PFSK-1 (cell line): ENCODE results near the gene PITPNM1.

ENCODE experiments used
- FOXP2 ChIP-seq: optimal IDR thresholded peaks from 2 replicates; pipeline ENCODE3; 2011; ENCODE audit warnings: borderline replicate concordance, control low read depth, inconsistent platforms; ENCODE audit not compliant: insufficient read depth; ENCODE audit errors: extremely low read length, extremely low read depth
- POLR2AphosphoS5 ChIP-seq: IDR thresholded peaks from 2 replicates; pipeline ENCODE4 v1.6.1; 2012; ENCODE audit warnings: low read depth, mild to moderate bottlenecking, control low read depth, low read length, moderate library complexity
- REST ChIP-seq, 2 experiments: IDR thresholded peaks; 2 replicates each; pipeline versions ENCODE4 v1.6.1 to v1.8.0; 2011 to 2012; ENCODE audit warnings: low read depth in 2 of 2, low read length in 2 of 2, control low read depth in 1 of 2, inconsistent platforms in 1 of 2, mild to moderate bottlenecking in 1 of 2, moderate library complexity in 1 of 2; ENCODE audit not compliant: insufficient read depth in 1 of 2
- SIN3A ChIP-seq: IDR thresholded peaks from 2 replicates; pipeline ENCODE4 v1.6.1; 2012; ENCODE audit warnings: mild to moderate bottlenecking, low read length, moderate library complexity, borderline replicate concordance; ENCODE audit not compliant: insufficient read depth
- TAF1 ChIP-seq: IDR thresholded peaks from 2 replicates; pipeline ENCODE4 v1.6.1; 2012; ENCODE audit warnings: low read length, control low read depth, borderline replicate concordance; ENCODE audit not compliant: insufficient read depth

The PITPNM1 gene

GRCh38 chr11:67539550-67539949 is 34.4 kb upstream of the PITPNM1 start:
- no peak for TF ChIP-seq REST (IDR thresholded peaks at IDR 0.05; ENCODE audit: insufficient read depth in 1 of 2, low read depth in 2 of 2, low read length in 2 of 2)
- no peak for TF ChIP-seq FOXP2
- TF ChIP-seq TAF1 = no peak
- TF ChIP-seq POLR2AphosphoS5 = no peak
- no peak for TF ChIP-seq SIN3A

- TF ChIP-seq FOXP2 (no peak), REST (IDR thresholded peaks at IDR 0.05; ENCODE audit: insufficient read depth in 1 of 2, low read depth in 2 of 2, low read length in 2 of 2) (no peak), POLR2AphosphoS5 (no peak), TAF1 (no peak), SIN3A (no peak)
These were observed 33.8 kb upstream of the PITPNM1 start for GRCh38 chr11:67538823-67539505.

- TF ChIP-seq SIN3A (no peak), FOXP2 (no peak)
These were observed 33.1 kb upstream of the PITPNM1 start for GRCh38 chr11:67538306-67538705.

- TF ChIP-seq TAF1 (no peak), FOXP2 (no peak), REST (IDR thresholded peaks at IDR 0.05; ENCODE audit: insufficient read depth in 1 of 2, low read depth in 2 of 2, low read length in 2 of 2) (no peak), SIN3A (no peak), POLR2AphosphoS5 (no peak)
These were observed 30.4 kb upstream of the PITPNM1 start for GRCh38 chr11:67535561-67535960.

GRCh38 chr11:67534070-67534679 is 29.0 kb upstream of the PITPNM1 start:
- no peak for TF ChIP-seq SIN3A
- no peak for TF ChIP-seq POLR2AphosphoS5
- TF ChIP-seq REST (IDR thresholded peaks at IDR 0.05; ENCODE audit: insufficient read depth in 1 of 2, low read depth in 2 of 2, low read length in 2 of 2) = no peak
- no peak for TF ChIP-seq TAF1
- no peak for TF ChIP-seq FOXP2
